ENCODE data around the gene HAPSTR1. TPM values are rescaled to one million over a fixed set of nuclear protein-coding genes. Genes with fewer than 3 reads are reported as not detected.

HAPSTR1 gene
- total and polyA plus RNA-seq, 2 of the 13 experiments (the other 11 are each of a cell fraction or from before 2014, with no cell fraction given), result 25.2 to 83.2 TPM

- TF ChIP-seq ATF2 (CRISPR knock-in tag; IDR thresholded peaks at IDR 0.05) (peak; percentile 64; the same call in 1 of the 2 replicates), RXRB (CRISPR knock-in tag; IDR thresholded peaks at IDR 0.05; ENCODE audit: borderline replicate concordance) (peak; percentile 41; the same call in 1 of the 2 replicates), NCOA2 (CRISPR knock-in tag; IDR thresholded peaks at IDR 0.05) (peak; percentile 32; the same call in 1 of the 2 replicates), GFI1 (CRISPR knock-in tag; IDR thresholded peaks at IDR 0.05; ENCODE audit: borderline replicate concordance) (no peak), ZGPAT (CRISPR knock-in tag; IDR thresholded peaks at IDR 0.05) (peak; percentile 53; the same call in 1 of the 2 replicates), TRAFD1 (CRISPR knock-in tag; IDR thresholded peaks at IDR 0.05; ENCODE audit: borderline replicate concordance) (peak; percentile 88; the same call in 1 of the 2 replicates), ZNF335 (CRISPR knock-in tag; IDR thresholded peaks at IDR 0.05) (peak; percentile 98), PHF20 (CRISPR knock-in tag; IDR thresholded peaks at IDR 0.05) (no peak), TEAD3 (CRISPR knock-in tag; optimal IDR thresholded peaks at IDR 0.05; ENCODE audit: borderline replicate concordance) (peak; percentile 98), PRDM10 (CRISPR knock-in tag; IDR thresholded peaks at IDR 0.05; ENCODE audit: low read depth) (peak; percentile 81), HOXA5 (CRISPR knock-in tag; IDR thresholded peaks at IDR 0.05) (0 out of 2 replicates have a peak, but pooled peaks have one; percentile 37), NRL (CRISPR knock-in tag; IDR thresholded peaks at IDR 0.05; ENCODE audit: borderline replicate concordance) (no peak), MIER2 (CRISPR knock-in tag; IDR thresholded peaks at IDR 0.05) (0 out of 2 replicates have a peak, but pooled peaks have one; percentile 24), XRCC5 (optimal IDR thresholded peaks at IDR 0.05; ENCODE audit: low read length) (peak; percentile 59), ZNF792 (CRISPR knock-in tag; IDR thresholded peaks at IDR 0.05) (peak; percentile 77), KDM3A (CRISPR knock-in tag; IDR thresholded peaks at IDR 0.05; ENCODE audit: low read depth) (0 out of 2 replicates have a peak, but pooled peaks have one; percentile 41), ZFP41 (CRISPR knock-in tag; IDR thresholded peaks at IDR 0.05; ENCODE audit: borderline replicate concordance) (0 out of 2 replicates have a peak, but pooled peaks have one; percentile 0), MAX (IDR thresholded peaks at IDR 0.05) (peak; percentile 74), ZNF616 (CRISPR knock-in tag; IDR thresholded peaks at IDR 0.05; ENCODE audit: low read depth) (no peak)
These were observed 38.3 kb upstream of the HAPSTR1 start (continued) for GRCh38 chr16:9053006-9053601.
